GM13977 (cell line): ENCODE data around the gene TBXA2R.
"Not testable (repeated sequence)": the region's sequence is repeated elsewhere in the genome, so short reads cannot be mapped to it uniquely, and the experiment has no call there.

Source experiments
- DNase-seq: peaks from one replicate; pipeline ENCODE4 v3.0.0; 2012; ENCODE audit warnings: low spot score
- in situ Hi-C: fragments of 300-500 bp; cut with MboI; formaldehyde crosslinking; loops from one replicate; pipeline ENCODE4 v1.12.0; 2022; ENCODE audit warnings: low sequenced_read_pairs, low pct_unique_long_range_greater_than_20kb, mixed read lengths, inconsistent platforms; ENCODE audit not compliant: unreplicated experiment
- TF ChIP-seq, protein P1 (sequence below): IDR thresholded peaks from 2 replicates; pipeline ENCODE4 v1.5.1; 2012; ENCODE audit warnings: mild to moderate bottlenecking, control low read depth; ENCODE audit not compliant: insufficient read depth; ENCODE audit errors: extremely low read depth, missing control alignments

The TBXA2R gene

GRCh38 chr19:3586707-3587346 is 19.8 kb downstream of the TBXA2R start:
- no peak for DNase-seq
- TF ChIP-seq, protein P1, sequence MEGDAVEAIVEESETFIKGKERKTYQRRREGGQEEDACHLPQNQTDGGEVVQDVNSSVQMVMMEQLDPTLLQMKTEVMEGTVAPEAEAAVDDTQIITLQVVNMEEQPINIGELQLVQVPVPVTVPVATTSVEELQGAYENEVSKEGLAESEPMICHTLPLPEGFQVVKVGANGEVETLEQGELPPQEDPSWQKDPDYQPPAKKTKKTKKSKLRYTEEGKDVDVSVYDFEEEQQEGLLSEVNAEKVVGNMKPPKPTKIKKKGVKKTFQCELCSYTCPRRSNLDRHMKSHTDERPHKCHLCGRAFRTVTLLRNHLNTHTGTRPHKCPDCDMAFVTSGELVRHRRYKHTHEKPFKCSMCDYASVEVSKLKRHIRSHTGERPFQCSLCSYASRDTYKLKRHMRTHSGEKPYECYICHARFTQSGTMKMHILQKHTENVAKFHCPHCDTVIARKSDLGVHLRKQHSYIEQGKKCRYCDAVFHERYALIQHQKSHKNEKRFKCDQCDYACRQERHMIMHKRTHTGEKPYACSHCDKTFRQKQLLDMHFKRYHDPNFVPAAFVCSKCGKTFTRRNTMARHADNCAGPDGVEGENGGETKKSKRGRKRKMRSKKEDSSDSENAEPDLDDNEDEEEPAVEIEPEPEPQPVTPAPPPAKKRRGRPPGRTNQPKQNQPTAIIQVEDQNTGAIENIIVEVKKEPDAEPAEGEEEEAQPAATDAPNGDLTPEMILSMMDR, result no peak
- in situ Hi-C loops, result no loop called here

GRCh38 chr19:3586127-3586626 is 20.5 kb downstream of the TBXA2R start:
- in situ Hi-C loops, result no loop called here
- TF ChIP-seq, protein P1, result peak; percentile 53
- DNase-seq, result no peak

GRCh38 chr19:3585301-3586126 is 21.2 kb downstream of the TBXA2R start, which contains the start of gene GIPC3:
TSS of gene GIPC3 (plus strand) at chr19:3585478. CDS start at chr19:3585598, 120 bp downstream.
- in situ Hi-C loops, result no loop called here
- DNase-seq, result no peak
- TF ChIP-seq, protein P1, result no peak

DNA sequence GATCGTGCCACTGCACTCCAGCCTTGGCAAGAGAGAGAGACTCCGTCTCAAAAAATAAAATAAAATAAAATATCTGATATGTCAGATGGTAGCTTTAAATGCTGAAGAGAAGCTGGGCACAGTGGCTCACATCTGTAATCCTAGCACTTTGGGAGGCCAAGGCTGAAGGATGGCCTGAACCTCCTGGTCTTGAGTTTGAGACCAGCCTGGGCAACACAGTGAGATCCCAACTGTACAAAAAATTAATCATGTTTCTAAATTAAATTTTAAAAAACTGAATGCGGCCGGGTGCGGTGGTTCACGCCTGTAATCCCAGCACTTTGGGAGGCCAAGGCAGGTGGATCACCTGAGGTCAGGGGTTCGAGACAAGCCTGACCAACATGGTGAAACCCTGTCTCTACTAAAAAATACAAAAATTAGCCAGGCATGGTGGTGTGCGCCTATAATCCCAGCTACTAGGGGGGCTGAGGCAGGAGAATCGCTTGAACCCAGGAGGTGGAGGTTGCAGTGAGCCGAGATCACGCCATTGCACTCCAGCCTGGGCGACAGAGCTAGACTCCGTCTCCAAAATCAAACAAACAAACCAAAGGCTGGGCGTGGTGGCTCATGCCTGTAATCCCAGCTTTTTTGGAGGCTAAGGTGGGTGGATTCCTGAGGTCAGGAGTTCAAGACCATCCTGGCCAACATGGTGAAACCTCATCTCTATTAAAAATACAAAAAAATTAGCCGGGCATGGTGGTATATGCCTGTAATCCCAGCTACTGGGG is 22.5 kb downstream of the TBXA2R start:
- in situ Hi-C loops, result not testable (repeated sequence)

GRCh38 chr19:3581792-3582191 is 24.9 kb downstream of the TBXA2R start:
- DNase-seq, in situ Hi-C loops: not testable (repeated sequence)

More for the DNA sequence above, 22.5 kb downstream of the TBXA2R start:
- not testable (repeated sequence) for DNase-seq

DNA sequence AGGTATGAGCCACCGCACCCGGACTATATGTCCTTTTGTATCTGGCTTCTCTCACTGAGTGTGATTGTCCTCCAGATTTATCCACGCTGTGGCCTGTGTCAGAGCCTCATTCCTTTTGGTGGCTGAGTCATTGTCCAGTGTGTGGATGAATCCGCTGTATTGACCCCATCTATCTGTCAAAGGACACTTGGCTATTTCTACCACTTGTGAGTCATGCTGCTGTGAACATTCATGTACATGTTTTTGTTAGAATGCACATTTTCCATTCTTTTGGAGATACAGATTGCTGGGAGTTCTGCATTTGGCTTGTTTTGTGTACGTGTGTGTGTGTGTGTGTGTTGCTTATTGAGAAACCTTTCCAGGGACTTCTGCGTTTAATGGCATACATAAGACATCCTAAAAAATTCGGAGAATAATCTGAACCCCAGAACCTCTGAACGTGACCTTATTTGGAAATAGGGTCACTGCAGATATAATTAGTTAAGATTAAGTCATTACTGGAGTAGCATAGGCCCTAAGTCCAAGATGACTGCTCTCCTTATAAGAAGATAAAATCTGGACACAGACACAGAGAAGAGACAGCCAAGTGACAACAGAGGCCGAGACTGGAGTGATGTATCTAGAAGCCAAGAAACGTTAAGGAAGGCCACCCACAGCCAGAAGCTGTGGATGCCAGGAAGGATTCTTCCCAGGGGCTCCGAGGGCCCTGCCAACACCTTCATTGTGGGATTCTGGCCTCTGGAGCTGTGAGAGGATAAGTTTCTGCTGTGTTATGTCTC is 26.3 kb downstream of the TBXA2R start:
- DNase-seq, result no peak

More for the DNA sequence above, 26.3 kb downstream of the TBXA2R start:
- TF ChIP-seq, protein P1, result no peak
- in situ Hi-C loops, result no loop called here
